Endothelial cell of umbilical vein (primary cell): ENCODE data around the gene DGKB. TPM values are rescaled to one million over a fixed set of nuclear protein-coding genes. Genes with fewer than 3 reads are reported as not detected.

Experiments used
- BruUV-seq: library from RNA; stranded (reverse); fragments of 400-500 nt; replicated peaks from 2 replicates; lab custom pipeline; 2021; lab: Mats Ljungman, UMichigan
- CTCF ChIA-PET: fragments of 300-600, 350-600 bp; sonication (Branson Sonifier 250); formaldehyde crosslinking; loops from one replicate; lab custom pipeline; 2021; ENCODE audit warnings: antibody characterized with exemption, inconsistent platforms; lab: Charles Lee
- POLR2A ChIA-PET: fragments of 300-600, 350-600 bp; sonication (Branson Sonifier 250); formaldehyde crosslinking; loops from one replicate; lab custom pipeline; 2021; ENCODE audit warnings: antibody characterized with exemption, inconsistent platforms; lab: Charles Lee
- DNase-seq: peaks from one replicate; pipeline ENCODE4 v3.0.0-alpha.2; 2011; ENCODE audit warnings: low read depth, low spot score
- FAIRE-seq: peaks from 2 replicates; lab custom pipeline; 2011; peaks lifted over from hg19 to GRCh38; lab: Jason Lieb, UNC
- H2AFZ ChIP-seq: 2 replicates; pipeline ENCODE4 v1.6.0; 2012; ENCODE audit warnings: low read depth, low read length, control low read depth, inconsistent platforms
- H3K27ac ChIP-seq: 2 replicates; pipeline ENCODE4 v1.5.1; 2011; ENCODE audit warnings: low read depth, mild to moderate bottlenecking, control low read depth, low read length, moderate library complexity; ENCODE audit not compliant: insufficient read depth
- H3K27me3 ChIP-seq, 2 experiments: 2 replicates each; pipeline versions ENCODE4 v1.6.0 to v1.6.1; 2011; ENCODE audit warnings: low read length in 2 of 2, mixed read lengths in 1 of 2; ENCODE audit not compliant: control insufficient read depth in 2 of 2, insufficient read depth in 2 of 2
- H3K36me3 ChIP-seq, 2 experiments: 2 replicates in 1 of 2; 3 replicates in 1 of 2; pipeline ENCODE4 v1.5.1; 2011; ENCODE audit warnings: low read length in 2 of 2, mild to moderate bottlenecking in 1 of 2, moderate library complexity in 1 of 2; ENCODE audit not compliant: control insufficient read depth in 2 of 2, insufficient read depth in 2 of 2; ENCODE audit errors: extremely low read depth in 1 of 2
- H3K4me1 ChIP-seq: 3 replicates; pipeline ENCODE4 v1.5.1; 2011; ENCODE audit warnings: mild to moderate bottlenecking, low read length; ENCODE audit not compliant: control insufficient read depth, insufficient read depth; ENCODE audit errors: extremely low read depth
- H3K4me2 ChIP-seq: 2 replicates; pipeline ENCODE4 v1.6.1; 2011; ENCODE audit warnings: low read length, control low read depth, mixed read lengths; ENCODE audit not compliant: insufficient read depth
- H3K4me3 ChIP-seq, 3 experiments: fragments of 200-600 bp in 1 of 3; sonication (generic), shearing (Covaris generic) in 1 of 3; replicated peaks in 1 of 3; 2 replicates each; pipeline ENCODE4 v1.5.1; 2011 to 2016; ENCODE audit warnings: control low read depth in 3 of 3, low read length in 3 of 3, mild to moderate bottlenecking in 2 of 3, inconsistent platforms in 1 of 3, low read depth in 1 of 3, moderate library complexity in 1 of 3; ENCODE audit not compliant: insufficient read depth in 1 of 3
- H3K79me2 ChIP-seq: 2 replicates; pipeline ENCODE4 v1.6.0; 2012; ENCODE audit warnings: low read length, inconsistent platforms; ENCODE audit not compliant: control insufficient read depth, insufficient read depth
- H3K9ac ChIP-seq: replicated peaks from 2 replicates; pipeline ENCODE3; 2011; ENCODE audit warnings: low read length, control low read depth; ENCODE audit not compliant: insufficient read depth; ENCODE audit errors: extremely low read depth
- H3K9me1 ChIP-seq: replicated peaks from 3 replicates; pipeline ENCODE4 v1.6.0; 2011; ENCODE audit warnings: mild to moderate bottlenecking, low read length; ENCODE audit not compliant: control insufficient read depth, insufficient read depth; ENCODE audit errors: extremely low read depth
- H3K9me3 ChIP-seq: replicated peaks from 2 replicates; pipeline ENCODE4 v1.5.1; 2012; ENCODE audit warnings: low read length, inconsistent platforms; ENCODE audit not compliant: control insufficient read depth, insufficient read depth
- H4K20me1 ChIP-seq: replicated peaks from 2 replicates; pipeline ENCODE3; 2011; ENCODE audit warnings: mild to moderate bottlenecking, low read length; ENCODE audit not compliant: control insufficient read depth, insufficient read depth; ENCODE audit errors: extremely low read depth
- CTCF ChIP-seq, 2 donors: IDR thresholded peaks; 1 replicate in 1 of 2; 2 replicates in 1 of 2; pipeline ENCODE4 v1.5.1; 2011; ENCODE audit warnings: low read length in 2 of 2, mild to moderate bottlenecking in 2 of 2, moderate library complexity in 2 of 2, control low read depth in 1 of 2, inconsistent platforms in 1 of 2, low read depth in 1 of 2; ENCODE audit not compliant: insufficient read depth in 1 of 2; ENCODE audit errors: extremely low read depth in 1 of 2
- EZH2 ChIP-seq: IDR thresholded peaks from 2 replicates; pipeline ENCODE4 v1.6.1; 2012; ENCODE audit warnings: borderline replicate concordance, low read depth, mild to moderate bottlenecking, moderate library complexity, low read length, inconsistent platforms; ENCODE audit not compliant: severe bottlenecking
- GATA2 ChIP-seq: IDR thresholded peaks from 2 replicates; pipeline ENCODE4 v1.7.0; 2011; ENCODE audit warnings: low read depth, mild to moderate bottlenecking, moderate library complexity, mixed read lengths, low read length; ENCODE audit not compliant: insufficient read length, insufficient read depth
- JUN ChIP-seq: IDR thresholded peaks from 2 replicates; pipeline ENCODE4 v1.6.1; 2011; ENCODE audit warnings: borderline replicate concordance, low read depth; ENCODE audit not compliant: insufficient read length, insufficient read depth
- MAX ChIP-seq: IDR thresholded peaks from 2 replicates; pipeline ENCODE4 v1.6.1; 2011; ENCODE audit not compliant: insufficient read depth, insufficient read length
- MYC ChIP-seq: IDR thresholded peaks from one replicate; pipeline ENCODE4 v1.6.1; 2011; ENCODE audit warnings: mild to moderate bottlenecking, low read depth, low read length
- POLR2A ChIP-seq: IDR thresholded peaks from 2 replicates; pipeline ENCODE4 v1.6.1; 2012; ENCODE audit warnings: low read depth, mild to moderate bottlenecking, control low read depth, low read length
- POLR2AphosphoS5 ChIP-seq: IDR thresholded peaks from 2 replicates; pipeline ENCODE4 v1.6.1; 2012; ENCODE audit warnings: low read depth, mild to moderate bottlenecking, control low read depth, low read length, moderate library complexity; ENCODE audit not compliant: insufficient read depth
- dilution Hi-C: fragments of 300-500 bp; cut with MboI; formaldehyde crosslinking; loops from one replicate; pipeline ENCODE4 v1.15.0; 2019; ENCODE audit warnings: low sequenced_read_pairs; ENCODE audit not compliant: extremely low pct_ligation_motif_present
- intact Hi-C: fragments of 100-400 bp; cut with micrococcal nuclease; formaldehyde crosslinking; loops from one replicate; pipeline ENCODE4 v1.10.0; 2022
- polyA plus RNA-seq, 4 experiments: library from polyadenylated mRNA; depleted of rRNA in 3 of 4; stranded (reverse) in 3 of 4; unstranded in 1 of 4; fragments of >200 nt; gene quantifications; 2 replicates each; pipeline versions ENCODE4 v1.2.1 to v1.2.3, GENCODE V29; 2011 to 2012; ENCODE audit warnings: missing spikeins in 1 of 4
- total RNA-seq: library from RNA; stranded (reverse); gene quantifications from 2 replicates; pipeline ENCODE4 v1.2.3, GENCODE V29; 2021

Gene DGKB
- total and polyA plus RNA-seq, 2 donors (not counting 3 experiments of a cell fraction or from before 2014, with no cell fraction given) = not detected

- Histone ChIP-seq H3K4me3 (no peak overlapping the region), H3K4me2 (peak overlapping the region; percentile 33), H4K20me1 (no peaks in the 10 kb centered on the region), H3K36me3 (no peaks in the 10 kb centered on the region), H2AFZ (peak overlapping the region; percentile 7), H3K4me1 (no peaks in the 10 kb centered on the region), H3K27ac (no peak overlapping the region), H3K9me3 (no peaks in the 10 kb centered on the region), H3K27me3 (no peaks in the 10 kb centered on the region), H3K9me1 (peaks cover 2% of the 10 kb centered on the region), H3K79me2 (no peaks in the 10 kb centered on the region), H3K9ac (no peak overlapping the region)
- no peak for TF ChIP-seq MYC
- no peak for TF ChIP-seq EZH2
- TF ChIP-seq POLR2AphosphoS5 = no peak
- TF ChIP-seq JUN = no peak
- TF ChIP-seq GATA2 = no peak
- TF ChIP-seq CTCF (IDR thresholded peaks at IDR 0.05; ENCODE audit: extremely low read depth in 1 of 2, insufficient read depth in 1 of 2, low read depth in 1 of 2, low read length in 2 of 2) = peak; percentile 71 to 73
- no peak for TF ChIP-seq POLR2A
- TF ChIP-seq MAX = no peak
- FAIRE-seq (peak; percentile 81), DNase-seq (peak; percentile 79)
- BruUV-seq = no TSS peak
- ChIA-PET CTCF (interaction anchor here (0.9 to 6.7 kb wide), 9 partner anchors 9 to 1177 kb away, joined by 3 to 148 read pairs (median 8); no protein-coding TSS in a partner anchor), POLR2A (no interaction called here)
- dilution Hi-C loops = no loop called here
- intact Hi-C loops = loop anchor here (1.0 to 10.0 kb wide), 5 partner anchors 233 to 1176 kb away; no protein-coding TSS in a partner anchor
Measured at GRCh38 chr7:14457568-14458453, 444.7 kb downstream of the DGKB start.
